COR-L47 (cell line): ENCODE measurements around the gene KCNE1.

Source experiments
- DNase-seq: peaks from one replicate; lab custom pipeline; 2025; lab: John Stamatoyannopoulos, UW

Gene KCNE1

DNA sequence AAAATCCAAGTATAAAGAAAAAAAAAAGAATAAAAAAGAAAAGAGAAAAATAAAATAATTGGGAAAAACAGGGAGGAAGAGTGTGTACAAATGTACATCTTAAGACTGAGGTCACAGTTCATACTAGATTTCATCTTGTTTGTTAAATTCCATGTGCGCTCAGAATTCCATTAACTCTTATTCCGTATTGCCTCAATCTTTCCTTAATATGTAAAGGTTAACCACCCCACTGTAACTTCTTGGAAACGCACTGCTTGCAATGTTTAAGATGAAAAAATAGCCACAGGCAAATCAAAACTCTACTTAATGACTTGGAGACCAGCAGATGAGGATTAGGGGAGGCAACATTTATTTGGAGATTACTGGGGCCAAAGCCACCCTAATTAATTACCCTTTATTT is 23.9 kb upstream of the KCNE1 start:
- no peak for DNase-seq

DNA sequence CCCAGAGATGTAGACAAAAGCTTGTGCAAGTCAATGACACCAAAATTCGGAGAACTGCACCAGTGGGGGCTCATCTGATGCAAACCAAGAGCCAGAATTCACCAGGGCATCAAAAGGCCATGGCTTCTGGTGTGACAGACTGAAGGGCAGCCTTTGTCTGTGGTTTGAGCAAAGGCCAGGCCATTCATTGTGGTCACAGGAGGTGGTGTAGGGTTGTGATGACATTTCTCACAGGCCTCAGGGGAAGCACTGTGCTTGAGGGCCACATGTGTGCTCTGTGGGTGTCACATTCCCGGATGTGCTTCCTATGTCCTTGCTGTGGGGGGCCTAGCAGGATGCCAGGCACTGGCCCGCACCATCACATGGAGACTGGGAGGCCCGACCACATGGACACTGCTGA is 22.5 kb upstream of the KCNE1 start:
- no peak for DNase-seq

DNA sequence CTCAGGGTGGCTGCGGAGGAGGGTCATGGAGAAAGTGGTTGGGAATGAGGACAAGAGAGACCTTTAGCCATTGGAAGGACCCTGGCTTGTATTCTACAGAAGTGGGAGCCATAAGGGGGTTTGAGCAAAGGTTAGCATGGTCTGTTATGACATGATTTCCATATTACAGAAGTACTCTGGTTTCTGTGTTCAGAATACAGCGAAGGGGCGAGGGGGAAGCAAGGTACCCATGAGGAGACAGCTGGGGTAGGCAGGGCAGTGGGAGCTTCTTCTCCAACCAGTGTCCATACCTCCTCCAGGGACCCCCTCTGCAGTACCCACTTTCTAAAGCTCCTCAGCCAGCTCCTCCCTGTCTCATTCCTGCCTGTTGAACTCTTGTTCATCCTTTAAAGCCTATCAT is 21.9 kb upstream of the KCNE1 start:
- no peak for DNase-seq

DNA sequence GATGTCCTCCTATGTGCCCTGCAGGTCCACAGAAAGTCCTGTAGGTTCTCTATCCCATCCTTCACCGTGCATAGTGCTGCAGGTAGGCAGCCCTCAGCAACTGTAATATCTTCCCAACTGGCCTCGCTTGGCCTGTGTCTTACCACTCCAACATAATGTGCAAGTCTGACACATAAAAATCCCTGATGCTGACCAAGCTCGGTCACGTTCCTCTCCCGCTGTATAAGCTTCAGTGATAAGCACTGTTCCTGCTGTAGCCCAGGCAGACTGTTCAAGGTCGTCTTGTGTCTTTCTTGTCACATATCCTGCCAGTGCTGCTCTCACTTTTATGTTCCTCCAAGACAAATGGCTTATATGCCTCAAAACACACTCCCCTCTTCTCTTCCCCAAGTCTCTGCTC is 19.4 kb upstream of the KCNE1 start:
- no peak for DNase-seq

DNA sequence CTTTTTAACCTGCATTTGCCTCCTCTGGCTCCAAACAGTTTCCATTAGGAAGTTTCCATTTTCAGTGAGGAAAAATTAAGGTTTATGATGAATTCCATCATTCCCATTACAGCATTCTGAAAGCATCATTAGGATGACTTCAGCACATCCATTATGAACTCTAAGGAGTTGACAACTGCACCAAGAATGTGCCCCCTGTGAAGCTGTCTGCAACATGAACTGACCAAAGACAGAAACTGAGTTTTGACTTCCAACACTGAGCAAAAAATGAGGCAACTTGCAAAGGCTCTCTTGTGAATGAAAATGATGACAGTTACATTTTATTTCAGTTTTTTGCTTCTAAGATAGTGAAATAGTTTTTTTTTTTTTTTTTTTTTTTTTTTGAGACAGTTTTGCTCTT is 18.3 kb upstream of the KCNE1 start:
- DNase-seq, result no peak

DNA sequence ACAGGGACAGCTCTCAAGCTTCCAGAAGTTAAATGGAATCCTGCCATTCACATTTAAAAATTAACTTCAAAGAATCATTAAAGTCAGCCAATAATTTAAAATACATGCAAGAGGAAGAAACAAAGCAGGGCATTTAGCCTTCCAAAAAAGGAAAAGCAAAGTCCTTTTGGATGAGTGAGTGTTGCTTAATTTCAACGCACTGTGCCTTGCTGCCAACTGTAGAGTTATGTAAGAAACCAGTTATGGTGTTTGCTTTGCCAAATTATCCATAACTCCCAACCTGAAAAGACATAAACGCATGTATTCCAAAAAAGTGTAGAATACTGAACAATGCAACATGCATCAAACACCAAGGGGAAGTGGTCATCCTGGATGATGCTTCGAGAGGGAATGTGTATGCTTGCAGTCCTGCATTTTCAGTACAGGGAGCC is 16.1 kb upstream of the KCNE1 start:
- DNase-seq, result no peak

DNA sequence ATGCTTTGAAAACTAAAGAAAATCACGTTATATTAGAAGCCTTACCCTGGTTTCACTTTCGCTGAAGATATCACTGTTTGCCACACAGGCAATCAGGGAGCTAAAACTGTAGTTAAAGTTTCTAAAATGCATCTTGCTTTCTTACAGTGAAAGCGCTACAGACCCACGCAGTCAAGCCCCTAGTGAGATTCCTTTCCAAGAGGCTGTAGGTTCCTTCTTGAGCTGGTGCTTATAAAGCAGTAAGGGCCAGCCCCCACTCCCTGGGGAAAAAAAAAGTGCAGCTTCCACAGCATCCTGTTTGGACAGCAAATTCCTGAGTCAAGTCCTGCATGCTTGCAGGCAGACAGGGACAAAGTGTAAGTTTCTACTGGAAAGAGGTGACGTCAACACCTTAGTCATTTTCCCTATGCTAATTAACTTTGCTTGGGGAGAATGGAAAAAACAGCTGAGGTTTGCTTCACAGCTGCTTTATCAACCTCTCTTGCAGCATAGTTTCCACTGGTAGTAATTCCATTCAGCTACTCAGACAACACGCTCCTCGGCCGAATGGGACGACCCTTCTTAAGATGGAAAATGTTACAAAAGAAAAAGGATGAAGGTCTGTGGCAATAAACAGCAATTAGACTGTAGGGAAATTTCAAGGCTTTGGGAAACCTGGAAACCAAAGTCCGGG is 14.7 kb upstream of the KCNE1 start:
- DNase-seq, result no peak

DNA sequence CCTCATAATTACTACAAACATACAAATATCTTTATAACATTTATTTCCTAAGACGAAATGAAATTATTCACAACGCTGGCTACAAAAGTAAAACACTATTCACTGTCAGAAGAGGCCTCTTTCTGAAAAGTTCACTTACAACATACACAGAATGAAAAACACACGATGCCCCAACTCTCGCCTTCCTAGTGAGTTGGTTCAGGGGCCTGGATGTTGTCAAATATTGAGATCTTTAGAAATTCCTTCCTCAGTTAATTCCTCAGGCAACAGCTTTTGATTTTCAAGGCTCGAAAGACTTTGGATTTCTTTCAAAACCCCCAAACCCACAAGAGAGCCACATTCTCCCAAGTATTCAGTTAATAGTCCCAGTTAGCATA is 14.2 kb upstream of the KCNE1 start:
- no peak for DNase-seq

DNA sequence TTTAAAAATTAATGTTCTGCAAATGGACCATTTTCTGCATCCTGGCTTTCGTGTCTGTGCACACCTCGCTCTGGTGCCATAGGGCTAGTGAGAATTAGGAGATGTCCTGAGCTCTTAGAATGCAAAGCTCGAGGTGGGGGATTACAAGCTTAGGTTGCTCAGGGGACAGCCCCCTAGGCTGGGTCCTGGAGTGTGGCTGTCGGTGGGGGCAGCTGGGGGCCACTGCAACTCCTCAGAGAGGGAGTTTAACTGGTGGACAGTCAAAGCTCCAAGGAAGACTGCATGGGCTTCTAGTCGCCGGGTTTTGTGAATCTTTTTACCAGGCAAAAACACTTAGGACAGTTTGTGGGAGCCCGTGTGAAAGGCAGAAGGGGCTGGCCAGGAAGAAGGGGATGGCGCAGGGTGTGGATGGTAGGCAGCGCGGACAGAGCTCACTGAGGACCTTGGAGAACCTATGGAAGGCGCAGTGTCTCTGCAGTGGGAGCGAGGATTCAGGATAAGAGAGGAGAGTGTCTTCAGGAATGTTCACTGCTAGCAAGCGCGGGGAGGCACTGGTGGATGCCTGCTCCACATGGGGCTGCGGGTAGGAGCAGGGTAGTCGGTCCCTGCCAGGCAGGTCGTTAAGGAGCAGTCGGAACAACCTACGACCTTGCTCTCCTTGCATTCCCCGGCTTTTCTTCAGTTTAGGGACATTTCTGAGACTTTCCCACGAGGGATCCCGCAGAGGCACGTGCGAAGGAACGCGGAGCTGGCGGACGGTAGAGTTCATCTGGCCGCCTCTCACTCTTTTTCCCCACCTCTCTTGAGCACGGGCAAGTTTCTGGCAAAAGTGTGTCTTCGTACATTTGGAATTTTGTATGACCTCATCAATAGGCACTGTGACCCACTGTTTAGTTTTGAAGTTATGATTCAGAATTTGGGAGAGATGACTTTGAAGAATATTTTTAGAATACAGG is 12.9 kb upstream of the KCNE1 start:
- DNase-seq, result no peak

DNA sequence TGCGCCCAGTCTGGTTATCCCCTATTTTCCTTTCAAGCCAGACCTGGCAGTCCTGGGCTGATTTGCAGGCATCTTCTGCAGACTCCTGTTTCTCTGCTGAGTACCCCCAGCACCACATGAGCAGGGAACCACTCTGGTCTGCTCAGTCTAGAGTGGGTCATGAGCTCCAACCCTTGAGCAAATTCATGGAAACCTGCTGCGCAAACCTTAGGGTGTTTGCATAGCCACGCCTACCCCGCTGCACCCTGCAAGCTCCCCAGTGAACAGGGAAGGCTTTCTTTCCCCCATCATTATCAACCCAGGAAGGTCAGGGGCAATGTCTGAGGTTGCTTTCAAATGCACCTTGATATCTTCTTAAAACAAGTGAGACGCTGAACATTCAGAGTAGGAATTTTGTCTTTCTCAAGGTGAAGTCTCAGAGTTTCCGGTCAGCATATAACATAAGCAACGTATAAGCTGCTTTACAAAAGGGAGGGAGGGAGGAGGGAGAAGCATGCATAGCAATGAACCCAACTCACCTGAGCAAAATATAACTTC is 11.1 kb upstream of the KCNE1 start:
- DNase-seq, result no peak

DNA sequence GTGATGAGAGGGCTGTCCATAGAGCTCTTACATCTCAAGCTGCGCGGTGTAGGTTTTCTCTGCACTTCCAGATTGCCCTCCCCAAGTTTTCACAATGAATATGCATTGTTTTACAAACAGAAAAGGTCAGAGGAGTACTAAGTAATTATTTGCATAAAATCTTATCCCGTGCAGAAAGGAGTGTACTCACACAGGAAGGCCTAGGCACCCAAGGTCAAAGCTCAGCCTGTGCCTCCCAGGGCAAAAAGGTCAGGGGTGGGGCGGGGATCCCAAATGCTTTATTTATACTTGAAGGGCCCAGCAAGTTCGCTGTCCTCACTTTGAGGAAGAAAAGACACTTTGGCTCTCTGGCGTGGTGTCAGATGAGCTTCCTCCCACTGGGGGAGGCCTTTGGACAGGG is 10.3 kb upstream of the KCNE1 start:
- DNase-seq, result no peak

DNA sequence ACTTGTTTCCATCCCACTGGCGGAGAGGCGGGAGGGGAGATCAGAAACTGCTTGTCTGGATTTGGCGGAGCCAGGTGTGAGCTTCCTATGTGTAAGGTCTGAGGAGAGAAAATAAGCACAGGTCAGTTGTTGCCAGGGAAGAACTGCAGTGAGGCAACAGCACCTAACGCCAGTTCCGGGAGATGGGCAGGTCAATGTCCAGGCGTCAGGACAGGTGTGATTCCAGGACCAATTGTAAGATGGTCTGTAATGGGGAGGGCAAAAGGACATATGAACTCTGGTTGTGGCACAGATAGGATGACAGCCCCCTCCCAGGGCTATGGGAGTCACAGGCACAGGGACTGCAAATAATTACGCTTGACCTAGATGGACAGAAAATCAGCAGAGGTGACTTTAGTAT is 9.6 kb upstream of the KCNE1 start:
- DNase-seq, result no peak

DNA sequence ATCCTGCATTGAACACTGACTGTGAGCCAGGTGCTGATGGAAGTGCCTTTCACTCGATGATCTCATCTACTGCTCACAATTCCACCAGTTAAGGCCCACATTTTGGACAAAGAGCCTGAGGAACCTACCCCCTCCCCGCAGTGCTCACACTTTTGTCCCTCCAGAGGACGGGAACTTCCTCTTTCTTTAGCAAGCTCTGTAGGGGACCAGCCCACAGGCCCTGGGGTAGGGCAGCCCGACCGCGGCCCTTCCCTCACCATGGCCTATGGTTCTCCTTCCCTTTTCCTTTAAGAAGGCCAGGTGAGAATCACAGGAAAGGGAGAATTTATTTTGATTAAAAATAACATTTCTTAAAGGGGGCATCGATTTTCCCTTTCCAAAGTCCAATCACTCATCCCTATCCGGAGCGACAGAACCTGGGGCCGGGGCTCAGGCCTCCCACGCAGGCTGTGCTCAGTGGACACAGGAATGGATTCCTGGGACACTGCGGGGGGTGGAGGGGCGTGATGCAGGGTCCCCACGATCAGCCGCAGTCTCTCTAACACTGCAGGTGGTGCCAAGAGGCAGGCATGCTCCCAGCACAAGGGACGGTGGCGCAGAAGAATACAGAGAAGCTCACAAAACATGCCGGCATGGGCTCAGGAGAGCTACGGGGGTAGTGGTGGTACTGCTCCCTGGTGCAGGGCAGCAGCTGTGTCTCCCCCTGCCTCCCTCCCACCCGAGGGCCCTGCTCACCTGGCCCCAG is 8.9 kb upstream of the KCNE1 start:
- no peak for DNase-seq

DNA sequence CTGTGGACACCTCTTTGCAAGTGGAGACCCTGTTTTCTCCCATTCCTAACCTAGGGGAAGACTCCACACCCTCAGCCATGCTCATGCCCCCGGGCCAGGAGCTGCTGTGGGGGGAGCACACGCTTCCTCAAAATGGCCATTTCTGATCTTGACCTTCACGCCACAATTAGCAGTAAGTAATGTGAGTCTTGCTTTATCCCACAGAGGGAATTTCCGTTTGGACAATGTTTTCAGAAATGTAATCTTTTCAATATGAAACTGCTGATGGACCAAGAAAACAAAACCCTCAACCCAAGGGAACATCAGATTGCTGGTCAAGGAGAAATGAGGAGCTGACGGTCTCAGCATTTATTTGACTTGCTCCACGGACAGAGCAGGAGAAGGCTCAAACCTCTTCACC is 8.3 kb upstream of the KCNE1 start:
- no peak for DNase-seq

DNA sequence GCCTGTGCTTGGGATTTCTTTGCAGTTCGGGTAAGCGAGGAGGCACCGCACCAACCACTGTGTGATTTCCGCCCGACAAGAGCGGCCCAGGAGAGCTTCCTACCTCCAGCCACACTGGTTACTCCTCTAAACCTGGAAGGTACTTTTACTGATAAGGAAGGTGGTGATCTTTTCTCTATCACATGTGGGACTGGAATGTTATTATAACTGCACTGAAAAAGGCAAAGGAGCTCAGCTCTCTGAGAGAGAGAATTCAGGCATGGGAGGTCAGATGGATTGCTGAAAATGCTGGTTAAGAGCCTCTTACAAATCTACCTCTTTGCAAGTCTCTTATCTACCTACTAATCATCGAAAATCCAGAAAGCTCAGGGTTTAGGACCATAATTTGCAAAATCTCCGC is 7.7 kb upstream of the KCNE1 start:
- DNase-seq, result no peak

DNA sequence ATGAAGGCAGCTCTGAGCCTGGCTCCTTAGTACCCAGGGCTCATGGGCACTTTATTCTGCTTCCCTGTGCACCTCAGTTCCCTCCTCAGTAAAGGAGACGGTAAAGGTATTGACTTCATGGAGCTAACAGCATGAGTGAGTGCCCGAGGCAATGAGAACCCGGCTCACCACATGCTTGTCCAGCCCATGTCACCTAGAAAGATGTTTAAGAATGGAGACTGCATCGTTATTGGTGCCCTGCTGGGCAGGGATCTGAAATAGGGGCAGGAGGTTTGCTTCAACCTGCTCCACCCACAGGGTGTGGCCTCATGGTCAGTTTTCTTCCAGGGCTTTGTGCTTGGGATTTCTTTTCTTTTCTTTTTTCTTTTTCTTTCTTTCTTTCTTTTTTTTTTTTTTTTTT is 7.0 kb upstream of the KCNE1 start:
- DNase-seq, result no peak

DNA sequence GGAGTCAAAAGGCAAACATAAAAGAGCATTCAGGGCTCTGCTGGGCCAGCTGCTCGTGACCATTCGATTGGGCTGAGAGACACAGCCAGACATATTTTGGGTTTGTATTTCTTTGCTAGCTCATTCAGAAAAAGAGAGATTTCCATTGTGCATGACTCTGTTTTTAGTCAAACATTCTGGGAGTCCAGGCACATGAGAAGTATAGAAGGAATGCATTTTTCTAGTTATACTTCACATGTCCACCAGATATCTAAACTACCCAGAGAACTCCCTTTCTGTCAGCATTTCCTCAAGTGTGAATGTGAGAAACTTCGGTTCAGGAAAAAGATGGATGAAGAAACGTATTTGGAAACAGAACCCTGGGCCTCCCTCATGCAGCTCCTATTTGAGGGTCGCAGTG is 6.3 kb upstream of the KCNE1 start:
- no peak for DNase-seq

DNA sequence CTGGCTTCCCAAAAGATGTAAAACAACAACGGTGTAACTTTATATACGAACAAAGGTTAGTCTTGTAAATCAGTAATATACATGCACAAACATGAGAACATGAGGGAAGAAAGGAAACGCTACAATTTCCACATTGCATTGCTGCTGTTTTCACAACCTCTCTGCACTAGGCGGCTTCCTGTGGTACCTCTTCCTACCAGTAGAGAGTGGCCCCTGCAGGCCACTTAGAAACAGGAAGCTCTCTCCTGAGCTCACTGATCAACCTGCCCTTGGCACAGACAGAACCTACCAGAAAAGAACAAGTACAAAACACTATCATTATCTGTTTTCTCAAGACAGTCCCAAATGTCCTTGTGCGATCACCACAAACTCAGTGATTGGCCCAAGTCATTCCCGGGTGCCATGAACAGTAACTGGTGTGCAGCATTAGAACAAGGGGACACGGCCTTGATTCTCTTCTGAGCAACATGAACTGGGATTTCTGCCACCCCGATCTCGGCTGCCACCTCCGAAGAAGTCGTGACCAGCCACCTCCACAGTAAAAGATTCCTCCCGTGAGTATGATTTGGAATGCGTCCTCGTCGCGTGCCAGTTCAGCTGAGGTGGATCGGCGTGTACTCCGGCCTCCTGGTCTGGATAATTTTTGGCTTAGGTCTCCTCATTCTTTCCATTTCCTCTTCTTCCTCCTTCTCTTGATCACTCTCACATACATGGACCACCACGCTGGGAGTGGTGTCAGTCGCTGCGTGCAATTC is 5.7 kb upstream of the KCNE1 start:
- DNase-seq, result no peak

DNA sequence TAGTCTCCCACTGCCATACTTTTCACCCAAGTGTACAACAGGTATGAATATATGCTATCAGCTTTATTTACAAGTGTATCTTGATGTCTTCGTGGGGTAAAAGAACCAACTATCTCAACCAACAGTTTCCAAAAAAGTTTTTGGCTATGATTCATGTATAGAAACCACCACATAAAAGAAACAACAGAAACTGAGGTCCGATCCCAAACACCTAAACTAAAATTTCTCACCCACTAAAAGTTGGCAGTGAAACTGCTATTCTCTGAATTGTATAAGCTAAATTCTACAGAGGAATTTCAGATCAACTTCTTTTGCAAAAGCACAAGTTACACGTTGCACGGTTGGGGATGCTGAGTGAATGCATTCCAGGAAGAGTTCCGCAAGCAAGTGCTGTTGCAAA is 5.0 kb upstream of the KCNE1 start:
- no peak for DNase-seq

DNA sequence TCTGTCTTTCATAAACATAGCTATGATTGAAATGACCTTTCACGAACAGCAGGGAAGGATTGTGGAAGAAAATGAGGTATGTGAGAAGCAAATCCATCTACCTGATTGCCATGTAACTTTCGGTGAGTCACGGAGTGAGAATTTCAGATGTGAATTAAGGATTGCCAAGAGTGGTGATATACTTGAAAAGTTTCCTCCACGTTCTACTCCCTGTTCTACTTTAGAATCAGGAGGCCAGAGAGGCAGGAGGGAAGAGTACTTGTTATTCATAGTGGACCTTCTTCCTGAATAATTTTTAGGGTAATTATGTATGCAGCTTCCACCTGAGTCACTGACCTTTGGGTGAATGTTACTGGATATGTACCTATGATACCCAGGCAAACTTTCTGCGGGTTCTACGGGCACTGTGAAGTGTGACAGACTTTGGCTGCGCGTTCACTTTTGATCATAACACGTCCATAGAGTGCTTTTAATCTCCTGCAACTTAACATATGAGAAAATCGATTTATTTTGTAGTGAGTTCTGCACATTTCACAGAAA is 2.6 kb upstream of the KCNE1 start:
- no peak for DNase-seq

DNA sequence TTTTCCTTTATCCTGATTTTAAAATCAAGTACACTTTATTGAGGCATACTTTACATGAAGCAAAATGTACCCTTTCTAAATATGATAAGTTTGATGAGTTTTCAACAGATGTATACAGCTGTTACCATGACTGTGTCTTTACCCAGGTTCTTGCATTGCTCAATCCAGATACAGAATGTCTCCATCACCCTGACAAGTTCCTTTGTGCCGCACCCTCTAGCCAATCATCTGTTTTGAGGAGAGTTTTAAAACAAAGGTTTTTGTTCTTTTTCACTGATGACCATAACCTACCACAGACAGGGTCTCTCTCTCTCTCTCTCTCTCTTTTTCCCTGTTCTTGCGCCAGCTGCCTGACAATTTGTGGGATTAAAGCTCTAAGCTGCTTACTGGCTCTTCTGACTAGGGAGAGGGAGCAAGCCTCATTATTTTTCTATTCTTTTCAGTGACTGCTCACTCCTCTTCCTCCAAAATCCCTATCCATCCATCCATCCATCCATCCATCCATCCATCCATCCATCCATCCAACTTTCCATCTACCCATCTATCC is 1.2 kb upstream of the KCNE1 start:
- no peak for DNase-seq
